IMR-90 (cell line): Measurements from ENCODE around the gene PAX1. TPM values are rescaled to one million over a fixed set of nuclear protein-coding genes. Genes with fewer than 3 reads are reported as not detected.

Experiments used
- ATAC-seq: fragments of 200-7000 bp; cut with Tn5 transposase; 2 replicates; pipeline ENCODE4 v1.9.1; 2020; ENCODE audit warnings: low read depth, mild to moderate bottlenecking, moderate library complexity
- BruUV-seq: library from RNA; stranded (reverse); fragments of 400-500 nt; replicated peaks from 2 replicates; lab custom pipeline; 2021; lab: Mats Ljungman, UMichigan
- CTCF ChIA-PET: fragments of 300-600 bp; formaldehyde crosslinking; extraction: SDS; loops from one replicate; lab custom pipeline; 2021; ENCODE audit warnings: antibody characterized with exemption; lab: Yijun Ruan, JAX
- POLR2A ChIA-PET: fragments of 300-600 bp; sonication (Branson Sonifier 250); formaldehyde crosslinking; loops from one replicate; lab custom pipeline; 2022; ENCODE audit warnings: antibody characterized with exemption; ENCODE audit not compliant: unreplicated experiment; lab: Charles Lee
- DNase-seq: peaks from one replicate; pipeline ENCODE4 v3.0.0; 2013
- H2AFZ ChIP-seq: replicated peaks from 2 replicates; pipeline ENCODE3; 2013; ENCODE audit warnings: low read length, mild to moderate bottlenecking; ENCODE audit not compliant: poor library complexity
- H2AK5ac ChIP-seq: 2 replicates; pipeline ENCODE4 v1.6.1; 2013; ENCODE audit warnings: low read depth, low read length, inconsistent platforms
- H2AK9ac ChIP-seq: replicated peaks from 2 replicates; pipeline ENCODE3; 2013; ENCODE audit warnings: mild to moderate bottlenecking, low read depth, low read length, moderate library complexity; ENCODE audit not compliant: poor library complexity
- H2BK120ac ChIP-seq: 2 replicates; pipeline ENCODE4 v1.6.1; 2013; ENCODE audit warnings: low read depth, low read length, inconsistent platforms
- H2BK15ac ChIP-seq: 3 replicates; pipeline ENCODE4 v1.6.1; 2013; ENCODE audit warnings: low read depth, low read length, inconsistent platforms
- H2BK20ac ChIP-seq: 2 replicates; pipeline ENCODE4 v1.6.1; 2013; ENCODE audit warnings: low read depth, mild to moderate bottlenecking, inconsistent platforms, low read length, moderate library complexity
- H2BK5ac ChIP-seq: 2 replicates; pipeline ENCODE4 v1.6.1; 2013; ENCODE audit warnings: mild to moderate bottlenecking, low read depth, low read length, inconsistent platforms; ENCODE audit not compliant: poor library complexity, severe bottlenecking
- H3K14ac ChIP-seq: replicated peaks from 2 replicates; pipeline ENCODE4 v1.6.1; 2013; ENCODE audit warnings: low read depth, low read length, inconsistent platforms
- H3K18ac ChIP-seq: 2 replicates; pipeline ENCODE4 v1.6.1; 2013; ENCODE audit warnings: low read depth, low read length, control low read depth
- H3K23ac ChIP-seq: 2 replicates; pipeline ENCODE4 v1.6.1; 2013; ENCODE audit warnings: low read depth, low read length, inconsistent platforms
- H3K27ac ChIP-seq: 2 replicates; pipeline ENCODE4 v1.5.1; 2013; ENCODE audit warnings: mild to moderate bottlenecking, control low read depth, low read length; ENCODE audit not compliant: insufficient read depth
- H3K27me3 ChIP-seq: 2 replicates; pipeline ENCODE4 v1.6.1; 2013; ENCODE audit warnings: low read length; ENCODE audit not compliant: control insufficient read depth, insufficient read depth
- H3K36me3 ChIP-seq: 2 replicates; pipeline ENCODE4 v1.6.1; 2013; ENCODE audit warnings: low read length, mixed read lengths; ENCODE audit not compliant: control insufficient read depth, insufficient read depth
- H3K4ac ChIP-seq: 2 replicates; pipeline ENCODE4 v1.6.1; 2013; ENCODE audit warnings: low read depth, low read length, inconsistent platforms
- H3K4me1 ChIP-seq: 2 replicates; pipeline ENCODE4 v1.6.1; 2013; ENCODE audit warnings: low read length, mixed read lengths; ENCODE audit not compliant: control insufficient read depth, insufficient read depth
- H3K4me2 ChIP-seq: 2 replicates; pipeline ENCODE4 v1.6.1; 2013; ENCODE audit warnings: low read depth, mild to moderate bottlenecking, control low read depth, low read length, moderate library complexity
- H3K4me3 ChIP-seq: 2 replicates; pipeline ENCODE4 v1.5.1; 2013; ENCODE audit warnings: low read depth, mild to moderate bottlenecking, control low read depth, low read length, moderate library complexity; ENCODE audit not compliant: insufficient read depth
- H3K56ac ChIP-seq: 2 replicates; pipeline ENCODE4 v1.6.1; 2013; ENCODE audit warnings: low read length, inconsistent platforms; ENCODE audit not compliant: insufficient read depth; ENCODE audit errors: extremely low read depth
- H3K79me1 ChIP-seq, 2 experiments: 2 replicates each; pipeline ENCODE4 v1.6.1; 2013; ENCODE audit warnings: low read length in 2 of 2, inconsistent platforms in 1 of 2, low read depth in 1 of 2
- H3K9ac ChIP-seq: 2 replicates; pipeline ENCODE4 v1.6.1; 2013; ENCODE audit warnings: low read depth, low read length, control low read depth
- H3K9me1 ChIP-seq: 2 replicates; pipeline ENCODE4 v1.6.1; 2013; ENCODE audit warnings: low read length, inconsistent platforms; ENCODE audit not compliant: insufficient read depth
- H3K9me3 ChIP-seq: 2 replicates; pipeline ENCODE4 v1.6.1; 2013; ENCODE audit warnings: low read length; ENCODE audit not compliant: control insufficient read depth, insufficient read depth
- H4K20me1 ChIP-seq: 2 replicates; pipeline ENCODE4 v1.6.1; 2013; ENCODE audit warnings: low read length, inconsistent platforms; ENCODE audit not compliant: insufficient read depth
- H4K5ac ChIP-seq: 2 replicates; pipeline ENCODE4 v1.6.1; 2013; ENCODE audit warnings: mild to moderate bottlenecking, low read depth, low read length, control low read depth
- H4K8ac ChIP-seq, 2 experiments: 2 replicates each; pipeline ENCODE4 v1.6.1; 2013; ENCODE audit warnings: low read depth in 2 of 2, low read length in 2 of 2, control low read depth in 1 of 2, inconsistent platforms in 1 of 2
- H4K91ac ChIP-seq: 2 replicates; pipeline ENCODE4 v1.6.1; 2013; ENCODE audit warnings: low read depth, low read length, inconsistent platforms; ENCODE audit not compliant: insufficient read depth
- BHLHE40 ChIP-seq: fragments of 150-350 bp; IDR thresholded peaks from 2 replicates; pipeline ENCODE4 v1.6.1; 2016; ENCODE audit warnings: mild to moderate bottlenecking, low read depth, low read length
- CEBPB ChIP-seq: IDR thresholded peaks from 2 replicates; pipeline ENCODE4 v1.6.1; 2012; ENCODE audit warnings: low read depth, low read length, improper control_type of control experiment
- CHD1 ChIP-seq: IDR thresholded peaks from 2 replicates; pipeline ENCODE4 v1.6.1; 2012; ENCODE audit warnings: low read depth, low read length, improper control_type of control experiment
- FOS ChIP-seq: fragments of 150-350 bp; IDR thresholded peaks from 2 replicates; pipeline ENCODE4 v1.6.1; 2016; ENCODE audit warnings: low read depth, low read length
- MAFK ChIP-seq: IDR thresholded peaks from 2 replicates; pipeline ENCODE4 v1.6.1; 2012; ENCODE audit warnings: low read depth, low read length, improper control_type of control experiment
- MAZ ChIP-seq: IDR thresholded peaks from 2 replicates; pipeline ENCODE4 v1.6.1; 2012; ENCODE audit warnings: low read depth, mild to moderate bottlenecking, low read length, improper control_type of control experiment, moderate library complexity, borderline replicate concordance
- MXI1 ChIP-seq: IDR thresholded peaks from 2 replicates; pipeline ENCODE4 v1.6.1; 2012; ENCODE audit warnings: low read depth, mild to moderate bottlenecking, low read length, moderate library complexity, borderline replicate concordance
- NFE2L2 ChIP-seq: fragments of 150-350 bp; IDR thresholded peaks from 2 replicates; pipeline ENCODE4 v1.6.1; 2016; ENCODE audit warnings: low read depth, mild to moderate bottlenecking, low read length
- POLR2A ChIP-seq: IDR thresholded peaks from 2 replicates; pipeline ENCODE4 v1.6.1; 2012; ENCODE audit warnings: mild to moderate bottlenecking, low read depth, low read length
- RAD21 ChIP-seq: IDR thresholded peaks from 2 replicates; pipeline ENCODE4 v1.6.1; 2012; ENCODE audit warnings: low read length, improper control_type of control experiment
- RFX5 ChIP-seq: IDR thresholded peaks from 2 replicates; pipeline ENCODE4 v1.8.0; 2012; ENCODE audit warnings: low read depth, mild to moderate bottlenecking, low read length, moderate library complexity
- SMC3 ChIP-seq: fragments of 150-350 bp; IDR thresholded peaks from 2 replicates; pipeline ENCODE4 v1.6.1; 2016; ENCODE audit warnings: low read depth, mild to moderate bottlenecking, antibody characterized with exemption, low read length, moderate library complexity
- WGBS, 2 experiments: methylation state at CpG; one replicate each; pipeline versions ENCODE4 v1.1.5 to v1.1.7; 2013; ENCODE audit warnings: missing lambda C conversion rate in 2 of 2; ENCODE audit not compliant: insufficient read length in 1 of 2; ENCODE audit errors: extremely low coverage in 2 of 2; 5-methylcytosine and 5-hydroxymethylcytosine counted together
- dilution Hi-C: fragments of 300-500 bp; cut with HindIII; formaldehyde crosslinking; loops from one replicate; pipeline ENCODE4 v1.14.3; 2018; ENCODE audit warnings: low sequenced_read_pairs; ENCODE audit not compliant: unreplicated experiment
- in situ Hi-C: fragments of 300-500 bp; cut with MboI; formaldehyde crosslinking; loops from 3 replicates; pipeline ENCODE4 v1.14.3; 2019; ENCODE audit warnings: low sequenced_read_pairs, inconsistent platforms, mixed read lengths
- intact Hi-C: fragments of 100-400 bp; cut with micrococcal nuclease; formaldehyde crosslinking; loops from 2 replicates; pipeline ENCODE4 v1.10.0; 2022
- polyA plus RNA-seq, 3 experiments: library from polyadenylated mRNA; depleted of rRNA; stranded (reverse); fragments of >200 nt; gene quantifications; 2 replicates each; pipeline ENCODE4 v1.2.3, GENCODE V29; 2012; ENCODE audit warnings: low replicate concordance in 1 of 3
- total RNA-seq: library from RNA; depleted of rRNA; stranded (reverse); fragments of >200 nt; gene quantifications from 2 replicates; pipeline ENCODE4 v1.2.3, GENCODE V29; 2012
- TF ChIP-seq, protein P1 (sequence below): conservative IDR thresholded peaks from 2 replicates; pipeline ENCODE4 v1.5.1; 2012; ENCODE audit warnings: mild to moderate bottlenecking, low read depth, low read length, improper control_type of control experiment
- TF ChIP-seq, protein P2 (sequence below): fragments of 150-350 bp; IDR thresholded peaks from 2 replicates; pipeline ENCODE4 v1.6.1; 2016; ENCODE audit warnings: low read depth, mild to moderate bottlenecking, low read length, moderate library complexity, borderline replicate concordance
- TF ChIP-seq, protein P3 (sequence below): fragments of 150-350 bp; IDR thresholded peaks from 2 replicates; pipeline ENCODE4 v1.6.1; 2017; ENCODE audit warnings: mild to moderate bottlenecking, antibody characterized with exemption, low read length, low read depth

PAX1 gene
- total and polyA plus RNA-seq, 2 of the 4 experiments (the other 2 are of a cell fraction): not detected

DNA sequence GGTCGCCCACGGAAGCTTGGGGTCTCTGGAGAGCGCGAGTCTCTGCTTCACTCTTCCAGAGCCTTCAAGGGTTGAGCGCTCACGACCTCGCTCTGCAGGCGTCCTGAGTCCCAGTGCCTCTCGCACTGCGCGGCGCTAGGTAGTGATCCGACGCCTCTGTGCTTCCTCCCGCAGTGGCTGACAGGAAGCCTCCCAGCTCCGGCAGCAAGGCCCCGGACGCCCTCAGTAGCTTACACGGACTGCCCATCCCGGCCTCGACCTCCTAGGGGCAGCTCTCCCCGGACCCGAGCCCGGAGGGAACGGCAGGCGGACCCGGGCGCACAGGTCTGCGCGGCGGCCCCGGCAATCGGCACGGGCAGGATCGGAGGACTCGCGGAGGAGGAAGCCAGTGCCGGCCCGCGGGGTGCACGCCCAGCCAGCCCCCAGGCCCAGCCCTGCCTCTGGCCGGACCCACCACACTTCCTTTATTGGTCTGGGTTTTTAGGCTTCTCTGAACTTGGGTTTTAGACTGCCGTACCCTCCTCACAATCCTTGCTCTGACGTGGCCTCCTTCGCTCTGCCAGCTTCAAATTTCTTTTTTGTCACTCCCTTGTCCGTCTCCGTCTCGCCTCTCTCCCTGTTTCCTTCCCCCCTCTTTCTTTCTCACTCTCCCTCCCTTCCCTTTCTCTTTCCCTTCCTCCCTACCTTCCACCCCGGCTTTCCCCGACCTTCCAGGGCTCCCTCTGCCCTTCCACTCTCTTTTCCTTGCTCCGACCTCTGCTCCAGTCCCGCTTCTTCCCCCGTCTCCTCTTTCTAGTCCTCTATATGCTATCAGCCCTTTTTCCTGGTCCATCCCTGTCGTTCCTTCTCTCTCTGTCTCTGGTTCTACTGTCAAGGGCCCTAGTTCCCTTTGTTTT, 9.1 kb downstream of the PAX1 start:
- no peak overlapping the region for H2BK5ac ChIP-seq
- no peak overlapping the region for H3K23ac ChIP-seq
- H3K9me3 ChIP-seq: no peaks in the 10 kb centered on the region
- no peaks in the 10 kb centered on the region for H3K36me3 ChIP-seq
- POLR2A ChIA-PET: no interaction called here
- H3K14ac ChIP-seq: no peak overlapping the region
- H3K27me3 ChIP-seq: peaks cover 25% of the 10 kb centered on the region
- H3K4me2 ChIP-seq: no peak overlapping the region
- no peaks in the 10 kb centered on the region for H3K4me1 ChIP-seq
- H2AFZ ChIP-seq: no peak overlapping the region
- 3% methylated on average over 19 of the region's 54 CpGs; no CpG with 5 or more reads in 1 of the 2 experiments for WGBS, 2 experiments
- no peak overlapping the region for H2AK5ac ChIP-seq
- H3K9ac ChIP-seq: no peak overlapping the region
- H2AK9ac ChIP-seq: no peak overlapping the region
- H3K79me1 ChIP-seq: no peaks in the 10 kb centered on the region
- DNase-seq (no peak), ATAC-seq (no peak)
- dilution Hi-C loops (no loop called here), in situ Hi-C loops (loop anchor here (25.0 kb wide), 1 partner anchor 598 kb away; no protein-coding TSS in a partner anchor), intact Hi-C loops (loop anchor here (5.0 kb wide), 1 partner anchor 968 kb away; no protein-coding TSS in a partner anchor)
- H3K18ac ChIP-seq: no peak overlapping the region
- no peaks in the 10 kb centered on the region for H3K9me1 ChIP-seq
- H3K4me3 ChIP-seq: no peak overlapping the region
- no peak overlapping the region for H2BK20ac ChIP-seq
- H3K27ac ChIP-seq: no peak overlapping the region
- no TSS peak for BruUV-seq
- no peak overlapping the region for H3K4ac ChIP-seq
- no peak overlapping the region for H3K56ac ChIP-seq
- no peaks in the 10 kb centered on the region for H4K20me1 ChIP-seq
- CTCF ChIA-PET: no interaction called here
- no peak overlapping the region for H4K8ac ChIP-seq
- no peak overlapping the region for H2BK120ac ChIP-seq
- no peak overlapping the region for H2BK15ac ChIP-seq
- H4K5ac ChIP-seq: no peak overlapping the region
- no peak overlapping the region for H4K91ac ChIP-seq
- no peak for TF ChIP-seq CEBPB
- no peak for TF ChIP-seq MAFK
- no peak for TF ChIP-seq MAZ
- TF ChIP-seq, protein P1, sequence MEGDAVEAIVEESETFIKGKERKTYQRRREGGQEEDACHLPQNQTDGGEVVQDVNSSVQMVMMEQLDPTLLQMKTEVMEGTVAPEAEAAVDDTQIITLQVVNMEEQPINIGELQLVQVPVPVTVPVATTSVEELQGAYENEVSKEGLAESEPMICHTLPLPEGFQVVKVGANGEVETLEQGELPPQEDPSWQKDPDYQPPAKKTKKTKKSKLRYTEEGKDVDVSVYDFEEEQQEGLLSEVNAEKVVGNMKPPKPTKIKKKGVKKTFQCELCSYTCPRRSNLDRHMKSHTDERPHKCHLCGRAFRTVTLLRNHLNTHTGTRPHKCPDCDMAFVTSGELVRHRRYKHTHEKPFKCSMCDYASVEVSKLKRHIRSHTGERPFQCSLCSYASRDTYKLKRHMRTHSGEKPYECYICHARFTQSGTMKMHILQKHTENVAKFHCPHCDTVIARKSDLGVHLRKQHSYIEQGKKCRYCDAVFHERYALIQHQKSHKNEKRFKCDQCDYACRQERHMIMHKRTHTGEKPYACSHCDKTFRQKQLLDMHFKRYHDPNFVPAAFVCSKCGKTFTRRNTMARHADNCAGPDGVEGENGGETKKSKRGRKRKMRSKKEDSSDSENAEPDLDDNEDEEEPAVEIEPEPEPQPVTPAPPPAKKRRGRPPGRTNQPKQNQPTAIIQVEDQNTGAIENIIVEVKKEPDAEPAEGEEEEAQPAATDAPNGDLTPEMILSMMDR: no peak
- no peak for TF ChIP-seq RFX5
- TF ChIP-seq, protein P2, sequence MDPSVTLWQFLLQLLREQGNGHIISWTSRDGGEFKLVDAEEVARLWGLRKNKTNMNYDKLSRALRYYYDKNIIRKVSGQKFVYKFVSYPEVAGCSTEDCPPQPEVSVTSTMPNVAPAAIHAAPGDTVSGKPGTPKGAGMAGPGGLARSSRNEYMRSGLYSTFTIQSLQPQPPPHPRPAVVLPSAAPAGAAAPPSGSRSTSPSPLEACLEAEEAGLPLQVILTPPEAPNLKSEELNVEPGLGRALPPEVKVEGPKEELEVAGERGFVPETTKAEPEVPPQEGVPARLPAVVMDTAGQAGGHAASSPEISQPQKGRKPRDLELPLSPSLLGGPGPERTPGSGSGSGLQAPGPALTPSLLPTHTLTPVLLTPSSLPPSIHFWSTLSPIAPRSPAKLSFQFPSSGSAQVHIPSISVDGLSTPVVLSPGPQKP: no peak
- TF ChIP-seq POLR2A: no peak
- TF ChIP-seq, protein P3, sequence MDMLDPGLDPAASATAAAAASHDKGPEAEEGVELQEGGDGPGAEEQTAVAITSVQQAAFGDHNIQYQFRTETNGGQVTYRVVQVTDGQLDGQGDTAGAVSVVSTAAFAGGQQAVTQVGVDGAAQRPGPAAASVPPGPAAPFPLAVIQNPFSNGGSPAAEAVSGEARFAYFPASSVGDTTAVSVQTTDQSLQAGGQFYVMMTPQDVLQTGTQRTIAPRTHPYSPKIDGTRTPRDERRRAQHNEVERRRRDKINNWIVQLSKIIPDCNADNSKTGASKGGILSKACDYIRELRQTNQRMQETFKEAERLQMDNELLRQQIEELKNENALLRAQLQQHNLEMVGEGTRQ: no peak
- no peak for TF ChIP-seq SMC3
- TF ChIP-seq BHLHE40: no peak
- no peak for TF ChIP-seq NFE2L2
- TF ChIP-seq FOS: no peak
- TF ChIP-seq MXI1: no peak
- TF ChIP-seq RAD21: no peak
- TF ChIP-seq CHD1: no peak
